Adipose tissue (tissue), 3 donors: ENCODE measurements around the gene NEXMIF. TPM values are rescaled to one million over a fixed set of nuclear protein-coding genes. Genes with fewer than 3 reads are reported as not detected.
"Not testable (repeated sequence)": the region's sequence is repeated elsewhere in the genome, so short reads cannot be mapped to it uniquely, and the experiment has no call there.

Source experiments
- H3K27ac ChIP-seq: one replicate; pipeline ENCODE4 v1.5.1; 2013; ENCODE audit warnings: low read depth, low read length
- WGBS, 3 donors: extraction: QIAGEN DNeasy Blood & Tissue Kit; methylation state at CpG; one replicate each; pipeline ENCODE4 v1.1.7; 2013; 5-methylcytosine and 5-hydroxymethylcytosine counted together
- polyA plus RNA-seq, 3 donors: library from polyadenylated mRNA; stranded (reverse); fragments of 200-250 nt; gene quantifications; one replicate each; pipeline ENCODE4 v1.2.3, GENCODE V29; 2013
- donor health status: healthy with polysubstance abuse.
- donor health status: Bipolar disorder and iron deficiency.
- donor health status: healthy.

The NEXMIF gene
- polyA plus RNA-seq, 3 donors = under 0.01 to 0.41 (median 0.04) TPM

DNA sequence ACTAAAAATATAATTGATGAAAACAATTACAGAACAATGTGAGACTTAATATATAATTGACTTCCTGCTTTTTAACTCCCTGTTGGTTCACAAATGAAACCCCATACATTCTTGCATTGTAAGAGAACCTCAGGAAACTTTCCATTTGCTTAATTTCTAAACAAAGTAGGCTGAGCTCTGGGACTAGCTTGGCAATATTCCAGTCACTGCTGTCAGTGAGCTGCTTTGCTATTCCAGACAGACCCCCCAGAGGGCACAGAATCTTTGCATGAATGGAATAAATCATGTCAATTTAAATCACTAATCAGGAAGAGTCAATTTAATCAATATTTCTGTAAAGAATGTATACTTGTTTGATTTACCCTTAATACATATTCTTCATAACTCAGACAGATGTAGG, 110.6 kb downstream of the NEXMIF start:
- H3K27ac ChIP-seq = no peak overlapping the region

DNA sequence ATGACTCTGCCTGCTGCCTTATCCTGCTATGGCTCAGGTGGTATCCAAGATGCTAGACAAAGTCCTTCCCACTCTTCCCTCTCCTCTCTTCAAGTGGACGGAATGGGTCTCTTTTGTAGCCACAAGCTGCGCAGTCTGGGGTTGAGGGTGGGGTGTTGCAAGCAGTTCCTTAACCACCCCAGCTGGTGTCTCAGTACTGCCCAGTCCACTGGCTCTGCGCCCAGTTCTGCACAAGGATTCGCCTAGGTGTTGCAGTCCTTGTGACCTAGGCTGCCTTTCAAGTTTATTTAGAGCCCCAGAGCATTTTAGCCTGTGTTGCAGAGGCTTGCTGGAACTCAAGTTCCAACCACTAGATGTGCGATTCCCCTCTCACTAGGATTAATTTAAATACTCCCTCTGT, 120.7 kb downstream of the NEXMIF start:
- WGBS, 3 donors = 65 to 82% (median 76%) methylated on average over 5 of the region's 5 CpGs
- H3K27ac ChIP-seq = no peak overlapping the region

DNA sequence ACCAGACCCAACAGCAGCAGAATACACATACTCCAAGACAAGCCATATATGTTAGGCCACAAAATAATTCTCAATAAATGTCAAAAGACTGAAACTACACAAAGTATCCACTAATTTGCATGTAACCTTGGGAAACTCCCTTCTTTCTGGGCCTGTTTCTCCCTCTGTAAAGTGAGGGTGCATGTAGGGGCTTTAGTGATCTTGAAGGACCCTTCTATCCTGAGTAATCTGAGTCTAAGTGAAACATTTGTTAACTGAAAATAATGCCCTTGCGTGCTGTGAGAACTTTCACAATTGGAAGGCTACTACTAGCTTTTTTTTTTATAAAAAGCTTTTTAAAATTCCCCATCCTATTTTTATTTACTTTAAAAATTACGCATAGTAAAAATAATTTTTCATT, 125.2 kb downstream of the NEXMIF start:
- H3K27ac ChIP-seq = no peak overlapping the region
- WGBS, 3 donors = 75 to 94% (median 88%) methylated on average over 2 of the region's 2 CpGs

DNA sequence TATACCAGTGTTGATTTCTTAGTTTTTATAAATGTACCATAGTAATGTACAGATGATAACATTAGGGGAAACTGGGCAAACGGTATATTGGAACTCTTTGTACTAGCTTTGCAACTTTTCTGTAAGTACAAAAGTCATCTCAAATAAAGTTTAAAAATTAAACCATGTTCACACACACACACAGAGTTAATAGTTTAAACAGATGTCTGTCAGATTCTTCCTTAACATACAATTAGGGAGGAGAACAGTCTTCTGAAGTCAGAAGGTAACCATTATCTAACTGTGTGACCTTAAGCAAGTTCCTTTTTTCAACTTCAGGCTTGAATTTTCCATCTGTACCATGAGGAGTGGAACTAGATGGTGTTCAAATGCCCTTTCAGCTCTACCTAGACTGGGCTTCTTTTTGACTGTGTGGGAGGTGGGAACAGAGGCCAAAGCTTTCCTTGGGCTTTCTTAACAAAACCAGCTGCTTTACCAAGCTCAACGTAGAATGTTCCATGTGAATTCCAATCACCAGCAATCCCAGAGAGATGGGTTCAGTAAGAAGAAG, 127.8 kb downstream of the NEXMIF start:
- no peak overlapping the region for H3K27ac ChIP-seq
- 65 to 88% (median 77%) methylated on average over 2 of the region's 2 CpGs for WGBS, 3 donors

DNA sequence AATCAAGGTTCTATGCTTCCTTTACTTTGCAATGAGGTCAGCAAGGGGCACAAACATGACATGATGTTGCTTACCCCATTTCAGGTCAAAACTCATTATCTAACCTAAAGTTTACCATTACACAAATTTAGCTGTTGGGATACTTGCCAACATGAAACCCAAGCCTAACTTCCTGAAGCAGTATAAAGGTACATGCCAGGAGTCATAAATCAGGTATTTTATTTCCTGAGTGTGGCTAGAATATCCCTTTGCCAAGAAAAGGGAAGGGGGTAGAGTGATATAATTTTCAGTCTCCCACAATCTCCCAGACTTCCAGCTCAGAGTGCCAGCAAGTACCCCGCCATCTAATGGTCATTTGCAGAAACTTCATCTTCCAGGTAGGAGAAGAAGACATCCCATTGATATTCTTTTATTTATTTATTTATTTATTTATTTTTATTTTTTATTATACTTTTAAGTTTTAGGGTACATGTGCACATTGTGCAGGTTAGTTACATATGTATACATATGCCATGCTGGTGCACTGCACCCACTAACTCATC, 136.6 kb downstream of the NEXMIF start:
- H3K27ac ChIP-seq = no peak overlapping the region
- WGBS, 3 donors = 27 to 78% (median 47%) methylated on average over 1 of the region's 1 CpG

DNA sequence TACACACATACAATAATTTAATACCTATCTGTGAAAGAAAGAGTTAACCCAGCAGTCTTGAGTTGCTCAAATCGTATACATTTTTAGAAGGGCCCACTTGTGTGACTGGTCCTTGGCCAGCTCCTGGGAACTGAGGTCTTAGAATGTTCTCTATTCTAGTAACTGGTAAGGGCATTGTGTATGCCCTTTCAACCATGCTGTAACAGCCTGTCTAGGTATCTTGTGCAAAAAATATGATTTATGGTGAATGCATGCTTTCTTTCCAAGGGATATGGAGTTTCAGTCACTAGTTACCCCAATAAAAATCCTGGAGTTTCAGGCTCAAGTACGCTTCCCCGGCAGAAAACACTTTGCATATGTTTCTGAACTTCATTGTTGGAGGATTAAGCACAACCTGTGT, 140.6 kb downstream of the NEXMIF start:
- H3K27ac ChIP-seq = no peak overlapping the region
- 58 to 79% (median 71%) methylated on average over 3 of the region's 3 CpGs for WGBS, 3 donors

DNA sequence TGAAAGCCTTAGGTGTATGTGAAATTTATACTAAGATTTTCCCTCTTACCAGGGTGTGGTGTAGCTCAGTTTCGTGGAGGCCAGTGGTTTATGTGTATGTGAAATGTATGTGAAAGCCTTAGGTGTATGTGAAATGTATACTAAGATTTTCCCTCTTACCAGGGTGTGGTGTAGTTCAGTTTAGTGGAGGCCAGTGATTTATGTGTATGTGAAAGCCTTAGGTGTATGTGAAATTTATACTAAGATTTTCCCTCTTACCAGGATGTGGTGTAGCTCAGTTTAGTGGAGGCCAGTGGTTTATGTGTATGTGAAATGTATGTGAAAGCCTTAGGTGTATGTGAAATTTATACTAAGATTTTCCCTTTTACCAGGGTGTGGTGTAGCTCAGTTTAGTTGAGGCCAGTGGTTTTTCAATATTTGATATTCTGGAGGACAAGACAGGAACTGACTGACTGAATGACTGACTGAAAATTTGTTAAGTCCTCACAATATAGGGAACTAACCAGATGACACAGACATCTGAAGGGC, 143.7 kb downstream of the NEXMIF start:
- 57 to 83% (median 80%) methylated on average over 1 of the region's 1 CpG for WGBS, 3 donors
- H3K27ac ChIP-seq = no peak overlapping the region

DNA sequence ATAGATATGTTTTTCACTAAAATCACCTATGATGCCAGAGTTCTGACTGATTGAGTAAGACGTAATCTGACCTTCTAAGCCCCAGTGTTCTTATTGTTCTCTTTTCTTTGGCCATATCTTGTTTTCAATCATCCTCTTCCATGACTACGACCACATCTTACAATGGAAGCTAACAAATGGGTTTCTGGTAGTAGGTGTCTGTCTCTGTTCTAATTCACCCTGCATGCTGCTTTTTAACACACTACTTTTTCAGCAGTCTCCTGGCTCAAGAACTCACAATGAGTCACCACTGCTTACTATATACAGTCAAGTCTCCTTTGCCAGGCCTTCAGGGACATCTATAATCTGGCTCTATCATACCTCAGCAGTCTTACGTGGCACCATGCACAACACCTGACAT, 146.1 kb downstream of the NEXMIF start:
- 58 to 89% (median 81%) methylated on average over 3 of the region's 3 CpGs for WGBS, 3 donors
- no peak overlapping the region for H3K27ac ChIP-seq

DNA sequence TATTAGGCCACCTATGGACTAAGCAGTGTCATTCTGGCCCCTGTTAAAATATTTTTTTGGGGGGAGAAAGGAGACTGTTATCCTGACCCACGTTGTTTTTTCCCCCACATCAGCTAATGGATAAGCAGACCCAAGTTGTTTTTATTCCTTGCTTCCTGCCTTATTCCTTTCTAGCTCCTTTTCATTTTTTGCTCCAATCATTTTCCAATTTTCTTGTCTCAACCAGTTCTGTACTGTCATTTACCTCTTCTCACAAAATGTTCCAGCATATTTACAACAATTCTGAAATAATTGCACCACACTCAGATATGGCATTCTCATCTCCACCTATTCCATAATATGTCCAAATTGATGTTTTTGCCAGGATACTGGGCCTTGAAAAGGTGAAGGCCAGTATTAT, 150.3 kb downstream of the NEXMIF start:
- WGBS, 3 donors = 25 to 86% (median 50%) methylated on average over 1 of the region's 1 CpG
- H3K27ac ChIP-seq = no peak overlapping the region

DNA sequence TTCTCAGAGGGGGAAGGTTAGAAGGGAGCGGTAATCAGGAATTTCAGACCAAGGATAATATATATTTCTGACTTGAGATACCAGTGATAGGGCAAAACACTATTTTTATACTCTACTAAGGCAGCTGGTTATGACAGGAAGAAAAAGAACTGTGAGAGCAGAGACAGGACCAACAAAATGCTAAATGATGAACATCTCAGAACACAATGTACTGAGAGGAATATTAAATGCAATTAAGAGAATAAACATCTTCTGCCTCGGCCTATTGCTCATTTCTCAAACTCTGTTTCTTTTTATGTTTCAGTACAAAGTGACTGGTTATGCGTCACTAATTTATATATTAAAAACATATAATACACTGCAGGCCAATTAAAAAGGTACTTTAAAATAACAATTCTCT, 188.8 kb downstream of the NEXMIF start:
- 72 to 97% (median 87%) methylated on average over 3 of the region's 3 CpGs for WGBS, 3 donors

DNA sequence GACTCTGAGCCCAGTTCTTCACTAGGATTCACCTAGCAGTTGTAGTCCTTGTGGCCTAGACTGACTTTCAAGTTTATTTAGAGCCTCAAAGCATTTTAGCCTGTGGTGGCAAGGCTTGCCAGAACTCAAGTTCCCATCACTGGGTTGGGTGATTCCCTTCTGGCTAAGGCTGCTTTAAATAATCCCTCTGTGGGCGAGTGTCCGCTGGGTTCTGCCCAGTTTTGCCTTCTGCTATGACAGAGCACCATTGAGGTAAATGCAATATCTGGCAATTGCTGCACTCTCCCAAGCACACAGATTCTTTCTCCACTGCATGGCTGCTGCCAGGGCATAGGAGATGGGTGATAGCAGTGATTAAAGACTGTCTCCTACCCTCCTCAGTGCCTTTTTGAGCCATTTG, 220.0 kb downstream of the NEXMIF start:
- WGBS, 3 donors = 51 to 92% (median 89%) methylated on average over 2 of the region's 2 CpGs
- no peak overlapping the region for H3K27ac ChIP-seq

More for the DNA sequence above, 188.8 kb downstream of the NEXMIF start:
- no peak overlapping the region for H3K27ac ChIP-seq

DNA sequence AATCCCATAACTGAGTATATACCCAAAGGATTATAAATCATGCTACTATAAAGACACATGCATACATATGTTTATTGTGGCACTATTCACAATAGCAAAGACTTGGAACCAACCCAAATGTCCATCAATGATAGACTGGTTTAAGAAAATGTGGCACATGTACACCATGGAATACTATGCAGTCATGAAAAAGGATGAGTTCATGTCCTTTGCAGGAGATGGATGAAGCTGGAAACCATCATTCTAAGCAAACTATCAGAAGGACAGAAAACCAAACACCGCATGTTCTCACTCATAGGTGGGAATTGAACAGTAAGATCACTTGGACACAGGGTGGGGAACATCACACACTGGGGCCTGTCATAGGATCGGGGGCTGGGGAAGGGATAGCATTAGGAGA, 223.9 kb downstream of the NEXMIF start:
- H3K27ac ChIP-seq = not testable (repeated sequence)
- WGBS, 3 donors = 88 to 92% (median 89%) methylated on average over 2 of the region's 2 CpGs

DNA sequence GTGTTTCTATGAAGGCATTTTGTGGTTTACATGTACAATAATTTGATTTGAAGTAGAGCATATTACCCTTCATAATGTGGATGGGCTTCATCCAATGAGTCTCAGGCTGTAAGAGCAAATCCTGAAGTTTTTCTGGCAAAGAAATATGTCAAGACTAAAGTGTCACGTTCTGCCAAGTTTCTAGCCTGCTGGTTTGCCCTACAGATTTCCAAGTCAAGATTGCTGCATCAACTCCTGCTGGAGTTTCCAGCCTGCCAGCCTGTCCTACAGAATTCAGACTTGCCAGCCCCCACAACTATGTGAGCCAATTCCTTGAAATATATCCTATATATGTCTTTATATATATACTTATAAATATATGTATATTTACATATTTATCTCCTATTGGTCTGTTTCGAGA, 240.8 kb downstream of the NEXMIF start:
- H3K27ac ChIP-seq = no peak overlapping the region
- 40 to 68% (median 47%) methylated on average over 2 of the region's 2 CpGs for WGBS, 3 donors

Other genes with a start within 250 kb of the NEXMIF start
- gene ABCB7, start 230.8 kb upstream of the NEXMIF start, polyA plus RNA-seq = 10 to 100 TPM in 1 of 3 donors, 1 to 10 TPM in 2; 7.1 to 12.4 (median 9.1) TPM